HG02759 (cell line): ENCODE measurements around the gene OR9Q1.

Experiments
- ATAC-seq: cut with Tn5 transposase; IDR thresholded peaks from one replicate; pipeline ENCODE4 v1.9.1; 2021; ENCODE audit warnings: mild to moderate bottlenecking, moderate library complexity; ENCODE audit not compliant: unreplicated experiment

The OR9Q1 gene

GRCh38 chr11:58030653-58031052 is 7.0 kb downstream of the OR9Q1 start, which contains the start of gene OR6Q1:
Gene OR6Q1 (plus strand): TSS chr11:58030953. CDS start chr11:58030953, 0 bp downstream.
- no peak for ATAC-seq

GRCh38 chr11:58034471-58034870 is 10.8 kb downstream of the OR9Q1 start:
- ATAC-seq = no peak

GRCh38 chr11:58039589-58039988 is 15.9 kb downstream of the OR9Q1 start:
- no peak for ATAC-seq

GRCh38 chr11:58043379-58043778 is 19.7 kb downstream of the OR9Q1 start:
- no peak for ATAC-seq

- ATAC-seq = no peak
Observed at GRCh38 chr11:58046231-58046630, 22.6 kb downstream of the OR9Q1 start.

- no peak for ATAC-seq
Observed at GRCh38 chr11:58047818-58048217, 24.1 kb downstream of the OR9Q1 start.

GRCh38 chr11:58055806-58056401 is 32.2 kb downstream of the OR9Q1 start:
- no peak for ATAC-seq

- ATAC-seq = no peak
Observed at GRCh38 chr11:58057481-58057880, 33.8 kb downstream of the OR9Q1 start.

- ATAC-seq = no peak
Observed at GRCh38 chr11:58058276-58059006, 34.8 kb downstream of the OR9Q1 start.

GRCh38 chr11:58059007-58059350 is 35.3 kb downstream of the OR9Q1 start:
- no peak for ATAC-seq

- ATAC-seq = no peak
Observed at GRCh38 chr11:58060535-58060934, 36.9 kb downstream of the OR9Q1 start.

- no peak for ATAC-seq
Observed at GRCh38 chr11:58060939-58061672, 37.4 kb downstream of the OR9Q1 start.

GRCh38 chr11:58061813-58062212 is 38.1 kb downstream of the OR9Q1 start:
- ATAC-seq = no peak

GRCh38 chr11:58067685-58068084 is 44.0 kb downstream of the OR9Q1 start:
- ATAC-seq = no peak

GRCh38 chr11:58068655-58069054 is 45.0 kb downstream of the OR9Q1 start:
- no peak for ATAC-seq

- no peak for ATAC-seq
Observed at GRCh38 chr11:58070585-58070984, 46.9 kb downstream of the OR9Q1 start.

GRCh38 chr11:58075781-58076180 is 52.1 kb downstream of the OR9Q1 start:
- ATAC-seq = no peak

- no peak for ATAC-seq
Observed at GRCh38 chr11:58086528-58086927, 62.8 kb downstream of the OR9Q1 start.

GRCh38 chr11:58097437-58097836 is 73.8 kb downstream of the OR9Q1 start:
- ATAC-seq = no peak

GRCh38 chr11:58121096-58121495 is 97.4 kb downstream of the OR9Q1 start:
- ATAC-seq = no peak

- ATAC-seq = no peak
Observed at GRCh38 chr11:58125469-58125868, 101.8 kb downstream of the OR9Q1 start, which contains the start of gene OR9I1. Gene OR9I1 (minus strand): TSS chr11:58125530. CDS start chr11:58119444, 6,086 bp downstream.

- no peak for ATAC-seq
Observed at GRCh38 chr11:58127350-58127749, 103.7 kb downstream of the OR9Q1 start.
